Rectal smooth muscle tissue (tissue), 1 donor: ENCODE data around the gene MTX2.

Source experiments
- H3K27ac ChIP-seq: one replicate; pipeline ENCODE4 v1.7.0; 2013; ENCODE audit warnings: low read depth, low read length, inconsistent platforms
- H3K27me3 ChIP-seq: one replicate; pipeline ENCODE4 v1.7.0; 2013; ENCODE audit warnings: low read length; ENCODE audit not compliant: control insufficient read depth, insufficient read depth
- H3K36me3 ChIP-seq: one replicate; pipeline ENCODE4 v1.7.0; 2013; ENCODE audit warnings: low read length; ENCODE audit not compliant: control insufficient read depth, insufficient read depth
- H3K4me1 ChIP-seq: one replicate; pipeline ENCODE4 v1.7.0; 2013; ENCODE audit warnings: low read length; ENCODE audit not compliant: control insufficient read depth, insufficient read depth
- H3K4me3 ChIP-seq: one replicate; pipeline ENCODE4 v1.7.0; 2013; ENCODE audit warnings: low read length
- H3K9ac ChIP-seq: one replicate; pipeline ENCODE4 v1.7.0; 2013; ENCODE audit warnings: low read length

MTX2 gene

GRCh38 chr2:176385838-176386237 lies 116.6 kb downstream of the MTX2 start:
- H3K27ac ChIP-seq = no peak overlapping the region
- no peak overlapping the region for H3K4me3 ChIP-seq
- no peak overlapping the region for H3K9ac ChIP-seq
- no peaks in the 10 kb centered on the region for H3K36me3 ChIP-seq
- no peaks in the 10 kb centered on the region for H3K27me3 ChIP-seq
- no peaks in the 10 kb centered on the region for H3K4me1 ChIP-seq
